ENCODE measurements around the gene ALK.
A peak's percentile ranks its signal among the peaks of the same experiment; 100 is the strongest.

ALK gene

GRCh38 chr2:29921560-29921915 is at the start of gene ALK:
Gene ALK (minus strand): TSS chr2:29921586. CDS start chr2:29920659, 927 bp downstream.
- peak; percentile 91 for DNase-seq

- no peak for DNase-seq
Measured at GRCh38 chr2:29966266-29966665, 44.9 kb upstream of the ALK start.

- DNase-seq, result no peak
Measured at GRCh38 chr2:29963972-29964570, 42.7 kb upstream of the ALK start.

- no peak for DNase-seq
Measured at GRCh38 chr2:29962922-29963321, 41.5 kb upstream of the ALK start.

- no peak for DNase-seq
Measured at GRCh38 chr2:29954316-29954715, 32.9 kb upstream of the ALK start.

- no peak for DNase-seq
Measured at GRCh38 chr2:29952973-29953372, 31.6 kb upstream of the ALK start.

GRCh38 chr2:29951576-29951975 is 30.2 kb upstream of the ALK start:
- DNase-seq, result no peak

- no peak for DNase-seq
Measured at GRCh38 chr2:29950481-29950880, 29.1 kb upstream of the ALK start.

- DNase-seq, result no peak
Measured at GRCh38 chr2:29949042-29949441, 27.7 kb upstream of the ALK start.

- DNase-seq, result no peak
Measured at GRCh38 chr2:29946505-29946904, 25.1 kb upstream of the ALK start.

GRCh38 chr2:29942711-29943110 is 21.3 kb upstream of the ALK start:
- DNase-seq, result no peak

- DNase-seq, result no peak
Measured at GRCh38 chr2:29940706-29941105, 19.3 kb upstream of the ALK start.

- DNase-seq, result no peak
Measured at GRCh38 chr2:29936020-29936419, 14.6 kb upstream of the ALK start.

- DNase-seq, result no peak
Measured at GRCh38 chr2:29931818-29932217, 10.4 kb upstream of the ALK start.

- DNase-seq, result peak; percentile 71
Measured at GRCh38 chr2:29923110-29923721, 1.8 kb upstream of the ALK start.

GRCh38 chr2:29922605-29923004 is 1.2 kb upstream of the ALK start:
- DNase-seq, result no peak

- peak; percentile 56 for DNase-seq
Measured at GRCh38 chr2:29920631-29921559, 491 bp downstream of the ALK start.

- DNase-seq, result peak; percentile 40
Measured at GRCh38 chr2:29920130-29920577, 1.2 kb downstream of the ALK start.

- no peak for DNase-seq
Measured at GRCh38 chr2:29918941-29919340, 2.4 kb downstream of the ALK start.

GRCh38 chr2:29917781-29918180 is 3.6 kb downstream of the ALK start:
- DNase-seq, result no peak

- DNase-seq, result no peak
Measured at GRCh38 chr2:29916571-29916970, 4.8 kb downstream of the ALK start.

GRCh38 chr2:29910960-29911359 is 10.4 kb downstream of the ALK start:
- DNase-seq, result no peak

GRCh38 chr2:29910465-29910864 is 10.9 kb downstream of the ALK start:
- no peak for DNase-seq

GRCh38 chr2:29902356-29902755 is 19.0 kb downstream of the ALK start:
- no peak for DNase-seq
